GM12878 (cell line): ENCODE measurements around the gene DOCK9.

ENCODE experiments used
- CTCF ChIP-seq, 3 experiments: IDR thresholded peaks in 2 of 3; conservative IDR thresholded peaks in 1 of 3; 2 replicates each; pipeline ENCODE4 v1.5.1; 2011; ENCODE audit warnings: low read depth in 3 of 3, low read length in 3 of 3, mild to moderate bottlenecking in 3 of 3, control low read depth in 2 of 3, moderate library complexity in 2 of 3, inconsistent platforms in 1 of 3, mixed read lengths in 1 of 3; ENCODE audit not compliant: control insufficient read depth in 2 of 3, insufficient read depth in 1 of 3; ENCODE audit errors: extremely low read depth in 1 of 3
- CUX1 ChIP-seq: IDR thresholded peaks from 2 replicates; pipeline ENCODE4 v1.6.1; 2012; ENCODE audit warnings: improper control_type of control experiment, low read depth, low read length; ENCODE audit not compliant: insufficient replicate concordance
- LARP7 ChIP-seq: fragments of 450-650 bp; IDR thresholded peaks from 2 replicates; pipeline ENCODE4 v1.6.1; 2017; ENCODE audit warnings: mild to moderate bottlenecking
- POLR2A ChIP-seq: IDR thresholded peaks from 2 replicates; pipeline ENCODE4 v1.6.1; 2011; ENCODE audit warnings: low read depth, mild to moderate bottlenecking, low read length
- RAD21 ChIP-seq: IDR thresholded peaks from 2 replicates; pipeline ENCODE4 v1.6.1; 2011; ENCODE audit warnings: mild to moderate bottlenecking, low read depth, low read length, moderate library complexity; ENCODE audit not compliant: insufficient read depth

GRCh38 chr13:98918771-98919170 is 59.1 kb downstream of the DOCK9 start:
- TF ChIP-seq RAD21 (no peak), CUX1 (no peak), CTCF (IDR thresholded peaks at IDR 0.05 in 2 of 3, conservative IDR thresholded peaks at IDR 0.05 in 1 of 3; ENCODE audit: control insufficient read depth in 2 of 3, extremely low read depth in 1 of 3, insufficient read depth in 1 of 3, low read depth in 3 of 3, low read length in 3 of 3) (no peak), LARP7 (no peak), POLR2A (no peak)
